Jurkat, Clone E6-1 (cell line): ENCODE results near the gene C19orf12.
"Not testable (repeated sequence)": the region's sequence is repeated elsewhere in the genome, so short reads cannot be mapped to it uniquely, and the experiment has no call there.

Experiments used
- DNase-seq: peaks from one replicate; pipeline ENCODE4 v3.0.0-alpha.2; 2011; ENCODE audit warnings: low read depth, low spot score
- H3K4me3 ChIP-seq: 2 replicates; pipeline ENCODE4 v1.5.1; 2011; ENCODE audit warnings: mild to moderate bottlenecking, low read length, control low read depth, moderate library complexity

C19orf12 gene

GRCh38 chr19:29680937-29681336 is 34.1 kb downstream of the C19orf12 start:
- peak overlapping the region; percentile 27 for H3K4me3 ChIP-seq
- no peak for DNase-seq

- peak overlapping the region; percentile 27 for H3K4me3 ChIP-seq
- peak; percentile 88 for DNase-seq
Measured at GRCh38 chr19:29680447-29680846, 34.6 kb downstream of the C19orf12 start.

- no peak overlapping the region; the same call in 1 of the 2 replicates for H3K4me3 ChIP-seq
- no peak for DNase-seq
Measured at GRCh38 chr19:29679598-29680210, 35.4 kb downstream of the C19orf12 start.

- no peak overlapping the region for H3K4me3 ChIP-seq
- no peak for DNase-seq
Measured at GRCh38 chr19:29678484-29679106, 36.5 kb downstream of the C19orf12 start.

- H3K4me3 ChIP-seq, result no peak overlapping the region
- DNase-seq, result peak; percentile 58
Measured at GRCh38 chr19:29677001-29677817, 37.9 kb downstream of the C19orf12 start.

GRCh38 chr19:29676586-29676985 is 38.5 kb downstream of the C19orf12 start:
- DNase-seq, result no peak
- H3K4me3 ChIP-seq, result no peak overlapping the region

GRCh38 chr19:29675650-29676186 is 39.3 kb downstream of the C19orf12 start:
- H3K4me3 ChIP-seq, result no peak overlapping the region

GRCh38 chr19:29675120-29675649 is 39.9 kb downstream of the C19orf12 start:
- no peak for DNase-seq
- no peak overlapping the region for H3K4me3 ChIP-seq

More at GRCh38 chr19:29675650-29676186, 39.3 kb downstream of the C19orf12 start:
- no peak for DNase-seq

GRCh38 chr19:29674374-29675119 is 40.5 kb downstream of the C19orf12 start:
- no peak overlapping the region for H3K4me3 ChIP-seq
- DNase-seq, result no peak

- no peak for DNase-seq
- H3K4me3 ChIP-seq, result peak overlapping the region; percentile 38
Measured at GRCh38 chr19:29673451-29674371, 41.4 kb downstream of the C19orf12 start.

- peak; percentile 92 for DNase-seq
- peak overlapping the region; percentile 38 for H3K4me3 ChIP-seq
Measured at GRCh38 chr19:29672933-29673336, 42.1 kb downstream of the C19orf12 start.

GRCh38 chr19:29672319-29672932 is 42.6 kb downstream of the C19orf12 start:
- H3K4me3 ChIP-seq, result peak overlapping the region; percentile 38
- no peak for DNase-seq

- peak; percentile 91 for DNase-seq
- H3K4me3 ChIP-seq, result 0 out of 2 replicates have a peak overlapping the region, but pooled peaks have one; percentile 38
Measured at GRCh38 chr19:29671393-29672160, 43.5 kb downstream of the C19orf12 start.

GRCh38 chr19:29671026-29671392 is 44.1 kb downstream of the C19orf12 start:
- DNase-seq, H3K4me3 ChIP-seq: not testable (repeated sequence)

GRCh38 chr19:29670255-29670654 is 44.8 kb downstream of the C19orf12 start:
- no peak for DNase-seq
- no peak overlapping the region for H3K4me3 ChIP-seq

GRCh38 chr19:29668746-29669609 is 46.1 kb downstream of the C19orf12 start:
- no peak for DNase-seq
- H3K4me3 ChIP-seq, result no peak overlapping the region
